ENCODE data around the gene DMD. TPM values are rescaled to one million over a fixed set of nuclear protein-coding genes. Genes with fewer than 3 reads are reported as not detected.

DMD gene
- total RNA-seq, 1 donor from 2014 or later, result 4.0 TPM

GRCh38 chrX:31872007-31872406 lies 1339.3 kb downstream of the DMD start:
- no peak for DNase-seq (ENCODE audit: low read depth)

GRCh38 chrX:31870267-31870666 lies 1341.1 kb downstream of the DMD start:
- no peak for DNase-seq (ENCODE audit: low read depth)

GRCh38 chrX:31860686-31861085 lies 1350.7 kb downstream of the DMD start:
- DNase-seq (ENCODE audit: low read depth), result no peak

GRCh38 chrX:31858915-31859314 lies 1352.4 kb downstream of the DMD start:
- no peak for DNase-seq (ENCODE audit: low read depth)

GRCh38 chrX:31854716-31855115 lies 1356.6 kb downstream of the DMD start:
- no peak for DNase-seq (ENCODE audit: low read depth)

GRCh38 chrX:31851761-31852160 lies 1359.6 kb downstream of the DMD start:
- DNase-seq (ENCODE audit: low read depth), result no peak

- no peak for DNase-seq (ENCODE audit: low read depth)
Observed at GRCh38 chrX:31847773-31848172, 1363.6 kb downstream of the DMD start.

GRCh38 chrX:31845003-31845402 lies 1366.3 kb downstream of the DMD start:
- DNase-seq (ENCODE audit: low read depth), result peak; percentile 25

GRCh38 chrX:31838617-31839016 lies 1372.7 kb downstream of the DMD start:
- DNase-seq (ENCODE audit: low read depth), result no peak

- no peak for DNase-seq (ENCODE audit: low read depth)
Observed at GRCh38 chrX:31837445-31838049, 1373.8 kb downstream of the DMD start.

GRCh38 chrX:31836479-31836878 lies 1374.9 kb downstream of the DMD start:
- peak; percentile 45 for DNase-seq (ENCODE audit: low read depth)

GRCh38 chrX:31832263-31832662 lies 1379.1 kb downstream of the DMD start:
- peak; percentile 80 for DNase-seq (ENCODE audit: low read depth)

- DNase-seq (ENCODE audit: low read depth), result no peak
Observed at GRCh38 chrX:31820430-31821210, 1390.7 kb downstream of the DMD start.

GRCh38 chrX:31819455-31819854 lies 1391.9 kb downstream of the DMD start:
- DNase-seq (ENCODE audit: low read depth), result no peak

- DNase-seq (ENCODE audit: low read depth), result no peak
Observed at GRCh38 chrX:31811106-31811505, 1400.2 kb downstream of the DMD start.

- DNase-seq (ENCODE audit: low read depth), result peak; percentile 2
Observed at GRCh38 chrX:31808357-31808756, 1403.0 kb downstream of the DMD start.

- no peak for DNase-seq (ENCODE audit: low read depth)
Observed at GRCh38 chrX:31807165-31807564, 1404.2 kb downstream of the DMD start.

- DNase-seq (ENCODE audit: low read depth), result no peak
Observed at GRCh38 chrX:31805781-31806180, 1405.6 kb downstream of the DMD start.

GRCh38 chrX:31800219-31800618 lies 1411.1 kb downstream of the DMD start:
- no peak for DNase-seq (ENCODE audit: low read depth)

GRCh38 chrX:31796624-31797023 lies 1414.7 kb downstream of the DMD start:
- no peak for DNase-seq (ENCODE audit: low read depth)

- no peak for DNase-seq (ENCODE audit: low read depth)
Observed at GRCh38 chrX:31747411-31747810, 1463.9 kb downstream of the DMD start.

GRCh38 chrX:31743004-31743403 lies 1468.3 kb downstream of the DMD start:
- no peak for DNase-seq (ENCODE audit: low read depth)

- DNase-seq (ENCODE audit: low read depth), result no peak
Observed at GRCh38 chrX:31717474-31717873, 1493.9 kb downstream of the DMD start.

GRCh38 chrX:31715675-31716074 lies 1495.7 kb downstream of the DMD start:
- peak; percentile 42 for DNase-seq (ENCODE audit: low read depth)
